GM23338 (cell line): ENCODE measurements around the gene IDH3B. TPM values are rescaled to one million over a fixed set of nuclear protein-coding genes. Genes with fewer than 3 reads are reported as not detected.

Experiments
- ATAC-seq: fragments of 200-7000 bp; cut with Tn5 transposase; 3 replicates; pipeline ENCODE4 v1.9.1; 2020
- DNase-seq: peaks from one replicate; pipeline ENCODE4 v3.0.0-alpha.2; 2015; ENCODE audit warnings: low spot score
- H2AFZ ChIP-seq: fragments of 200-600 bp; sonication (generic); 2 replicates; pipeline ENCODE4 v1.8.0; 2016; ENCODE audit warnings: antibody characterized with exemption, mild to moderate bottlenecking, moderate library complexity
- H3F3A ChIP-seq: fragments of 200-600 bp; sonication (generic); replicated peaks from 2 replicates; pipeline ENCODE4 v1.8.0; 2017; ENCODE audit warnings: antibody characterized with exemption, mixed run types, low read depth
- H3K27ac ChIP-seq: fragments of 200-600 bp; sonication (generic); 2 replicates; pipeline ENCODE4 v1.6.1; 2016; ENCODE audit warnings: low read depth
- H3K27me3 ChIP-seq: fragments of 200-600 bp; sonication (generic); 2 replicates; pipeline ENCODE4 v1.8.0; 2016; ENCODE audit warnings: mild to moderate bottlenecking, mixed run types, moderate library complexity; ENCODE audit not compliant: insufficient read depth
- H3K36me3 ChIP-seq: fragments of 200-600 bp; sonication (generic); 2 replicates; pipeline ENCODE4 v1.8.0; 2016; ENCODE audit warnings: mild to moderate bottlenecking; ENCODE audit not compliant: insufficient read depth
- H3K4me1 ChIP-seq: fragments of 200-600 bp; sonication (generic); 2 replicates; pipeline ENCODE4 v1.8.0; 2016; ENCODE audit warnings: mild to moderate bottlenecking, moderate library complexity; ENCODE audit not compliant: insufficient read depth
- H3K4me2 ChIP-seq: fragments of 200-600 bp; sonication (generic); 2 replicates; pipeline ENCODE4 v1.7.1; 2017; ENCODE audit warnings: mixed run types
- H3K4me3 ChIP-seq: fragments of 200-600 bp; sonication (generic); 2 replicates; pipeline ENCODE4 v1.6.1; 2016; ENCODE audit warnings: mixed run types
- H3K79me2 ChIP-seq: fragments of 200-600 bp; sonication (generic); replicated peaks from 2 replicates; pipeline ENCODE4 v1.8.0; 2017; ENCODE audit warnings: mild to moderate bottlenecking; ENCODE audit not compliant: insufficient read depth
- H3K9me2 ChIP-seq: fragments of 200-600 bp; sonication (generic); 2 replicates; pipeline ENCODE4 v1.8.0; 2017; ENCODE audit not compliant: insufficient read depth
- H4K20me1 ChIP-seq: fragments of 200-600 bp; sonication (generic); replicated peaks from 2 replicates; pipeline ENCODE4 v1.8.0; 2017; ENCODE audit warnings: mild to moderate bottlenecking; ENCODE audit not compliant: insufficient read depth
- H3K27ac Mint-ChIP-seq: 2 replicates; pipeline ENCODE4 v1.8.0; 2020; ENCODE audit warnings: inconsistent platforms, mild to moderate bottlenecking, moderate library complexity, mixed read lengths
- H3K27me3 Mint-ChIP-seq: 3 replicates; pipeline ENCODE4 v1.8.0; 2022; ENCODE audit warnings: low read depth, mild to moderate bottlenecking, moderate library complexity, mixed read lengths, inconsistent platforms; ENCODE audit not compliant: insufficient read depth, poor library complexity
- H3K36me3 Mint-ChIP-seq: 3 replicates; pipeline ENCODE4 v1.8.0; 2021; ENCODE audit warnings: low read depth, mild to moderate bottlenecking, inconsistent platforms, moderate library complexity, mixed read lengths
- H3K4me1 Mint-ChIP-seq: 3 replicates; pipeline ENCODE4 v1.8.0; 2020; ENCODE audit warnings: mild to moderate bottlenecking, inconsistent platforms, mixed read lengths
- H3K4me3 Mint-ChIP-seq: 3 replicates; pipeline ENCODE4 v1.8.0; 2021; ENCODE audit warnings: moderate library complexity, mild to moderate bottlenecking, inconsistent platforms, mixed read lengths
- H3K9me3 Mint-ChIP-seq: 3 replicates; pipeline ENCODE4 v1.8.0; 2020; ENCODE audit warnings: moderate library complexity, mild to moderate bottlenecking, inconsistent platforms, mixed read lengths
- CREB1 ChIP-seq: fragments of 250-450 bp; sonication (Bioruptor Pico); IDR thresholded peaks from 2 replicates; pipeline ENCODE4 v1.5.0; 2020; ENCODE audit warnings: low read depth, mild to moderate bottlenecking, moderate library complexity
- EZH2 ChIP-seq: fragments of 200-600 bp; sonication (generic); IDR thresholded peaks from one replicate; pipeline ENCODE4 v1.8.0; 2017; ENCODE audit warnings: antibody characterized with exemption, mild to moderate bottlenecking, low read depth; ENCODE audit not compliant: unreplicated experiment
- EZH2phosphoT487 ChIP-seq: fragments of 200-600 bp; sonication (generic); IDR thresholded peaks from one replicate; pipeline ENCODE4 v1.8.1; 2018; ENCODE audit warnings: antibody characterized with exemption; ENCODE audit not compliant: unreplicated experiment
- JUNB ChIP-seq: IDR thresholded peaks from one replicate; pipeline ENCODE4 v1.6.1; 2016; ENCODE audit warnings: antibody characterized with exemption; ENCODE audit not compliant: unreplicated experiment
- NANOG ChIP-seq: IDR thresholded peaks from 2 replicates; pipeline ENCODE4 v1.6.1; 2016; ENCODE audit warnings: antibody characterized with exemption, borderline replicate concordance
- POLR2AphosphoS5 ChIP-seq: IDR thresholded peaks from 2 replicates; pipeline ENCODE4 v1.6.1; 2016; ENCODE audit warnings: antibody characterized with exemption, low read depth
- REST ChIP-seq: IDR thresholded peaks from one replicate; pipeline ENCODE4 v1.6.1; 2018; ENCODE audit warnings: antibody characterized with exemption; ENCODE audit not compliant: unreplicated experiment
- STAT1 ChIP-seq: IDR thresholded peaks from one replicate; pipeline ENCODE4 v1.6.1; 2016; ENCODE audit warnings: antibody characterized with exemption; ENCODE audit not compliant: unreplicated experiment
- ZNF114 ChIP-seq: fragments of 250-450 bp; sonication (Bioruptor Pico); IDR thresholded peaks from 2 replicates; pipeline ENCODE4 v1.5.0; 2020; ENCODE audit warnings: mild to moderate bottlenecking, moderate library complexity
- ZNF331 ChIP-seq: fragments of 250-450 bp; sonication (Bioruptor Pico); IDR thresholded peaks from 2 replicates; pipeline ENCODE4 v1.5.0; 2020; ENCODE audit warnings: low read depth, mild to moderate bottlenecking, moderate library complexity
- ZNF462 ChIP-seq: fragments of 250-450 bp; sonication (Bioruptor Pico); IDR thresholded peaks from 2 replicates; pipeline ENCODE4 v1.5.0; 2020; ENCODE audit warnings: mild to moderate bottlenecking, moderate library complexity
- polyA plus RNA-seq: library from polyadenylated mRNA; unstranded; fragments of >200 nt; fragmentation: Nextera tagmentation; extraction: Ambion mirVana; gene quantifications from 2 replicates; pipeline ENCODE4 v1.2.1, GENCODE V29; 2016
- total RNA-seq: library from RNA; depleted of rRNA; stranded (reverse); fragments of >200 nt; shearing (Covaris generic); gene quantifications from 2 replicates; pipeline ENCODE4 v1.2.3, GENCODE V29; 2014
- TF ChIP-seq, protein P1 (sequence below): IDR thresholded peaks from 2 replicates; pipeline ENCODE4 v1.6.1; 2016; ENCODE audit warnings: antibody characterized with exemption
- TF ChIP-seq, protein P2 (sequence below), 2 experiments: fragments of 200-600 bp in 1 of 2; sonication (generic) in 1 of 2; conservative IDR thresholded peaks; 2 replicates each; pipeline versions ENCODE4 v1.5.1 to v1.6.1; 2016 to 2017; ENCODE audit warnings: antibody characterized with exemption in 2 of 2, low read depth in 2 of 2, mild to moderate bottlenecking in 2 of 2, moderate library complexity in 1 of 2

Gene IDH3B
- total and polyA plus RNA-seq, 2 experiments from 2014 or later = 87.1 to 126 TPM

DNA sequence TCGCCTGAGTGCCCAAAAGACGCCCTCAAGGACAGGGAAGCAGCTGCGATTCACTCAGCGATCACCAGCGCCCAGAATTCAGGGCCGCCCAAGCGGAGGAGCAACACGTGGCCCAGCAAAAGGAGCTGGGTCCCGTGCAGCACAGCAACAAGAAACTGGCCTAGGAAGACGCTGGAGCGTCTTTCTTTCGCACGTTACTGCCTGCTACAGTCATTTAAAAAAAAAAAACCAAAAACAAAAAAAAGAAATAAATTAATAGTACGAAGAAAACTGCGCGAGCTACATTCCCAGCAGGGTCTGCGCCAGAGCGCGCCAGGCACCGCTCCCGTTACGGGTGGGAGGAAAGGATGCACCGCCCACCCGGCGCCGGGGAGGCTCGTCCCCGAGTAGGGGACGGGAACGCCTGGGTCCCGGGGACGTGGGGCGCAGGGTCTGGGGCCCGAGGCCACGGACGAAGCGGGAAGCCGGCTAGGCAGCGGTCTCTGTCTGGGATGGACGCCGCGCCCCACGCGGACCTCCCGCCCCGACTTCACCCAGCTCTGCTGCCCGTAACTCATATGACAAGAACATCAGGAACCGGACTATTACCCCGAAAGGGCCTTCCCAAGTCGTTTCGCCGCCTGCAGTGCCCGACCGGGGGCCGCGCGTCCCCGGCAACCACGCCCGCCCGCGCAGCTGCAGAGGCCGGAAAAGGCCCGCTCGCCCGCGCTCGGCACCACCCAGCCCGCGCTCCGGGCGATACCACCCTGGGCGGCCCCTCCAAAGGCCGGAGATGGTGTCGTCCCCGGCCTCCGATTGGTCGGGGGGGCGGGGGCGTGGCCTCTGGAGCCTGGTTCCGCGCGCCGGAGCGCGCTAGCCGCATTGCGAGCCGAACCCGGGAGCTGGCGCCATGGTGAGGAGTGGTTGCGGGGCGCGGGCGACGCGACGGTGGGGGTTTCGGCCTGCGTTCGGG lies 12.0 kb downstream of the IDH3B start, which contains the start of gene NOP56:
Gene NOP56, plus strand, starts transcription at position 861 of the 952 bp plus-strand sequence. Its CDS starts 29 bp downstream, at position 890.
- peaks cover 38% of the 10 kb centered on the region for H3K36me3 ChIP-seq
- peak within 1 kb of the TSS; percentile 94 for H3K4me3 Mint-ChIP-seq
- peak within 1 kb of the TSS; percentile 100 for H3K4me2 ChIP-seq
- DNase-seq (peak; percentile 91), ATAC-seq (peak; percentile 91)
- H3K9me2 ChIP-seq = no peaks in the 10 kb centered on the region
- H3K4me1 ChIP-seq = peaks cover 15% of the 10 kb centered on the region
- H4K20me1 ChIP-seq = peaks cover 38% of the 10 kb centered on the region
- H3K79me2 ChIP-seq = peaks cover 48% of the 10 kb centered on the region
- H3K27ac ChIP-seq = peak within 1 kb of the TSS; percentile 93
- peaks cover 20% of the 10 kb centered on the region for H3K27me3 Mint-ChIP-seq
- TF ChIP-seq ZNF462 (CRISPR knock-in tag) (no peak), NANOG (no peak), EZH2phosphoT487 (no peak), CREB1 (CRISPR knock-in tag) (0 out of 2 replicates have a peak, but pooled peaks have one; percentile 30), EZH2 (no peak), ZNF114 (CRISPR knock-in tag) (no peak), ZNF331 (CRISPR knock-in tag) (no peak), POLR2AphosphoS5 (peak; percentile 96), JUNB (no peak), REST (no peak), STAT1 (no peak)
- TF ChIP-seq, protein P1, sequence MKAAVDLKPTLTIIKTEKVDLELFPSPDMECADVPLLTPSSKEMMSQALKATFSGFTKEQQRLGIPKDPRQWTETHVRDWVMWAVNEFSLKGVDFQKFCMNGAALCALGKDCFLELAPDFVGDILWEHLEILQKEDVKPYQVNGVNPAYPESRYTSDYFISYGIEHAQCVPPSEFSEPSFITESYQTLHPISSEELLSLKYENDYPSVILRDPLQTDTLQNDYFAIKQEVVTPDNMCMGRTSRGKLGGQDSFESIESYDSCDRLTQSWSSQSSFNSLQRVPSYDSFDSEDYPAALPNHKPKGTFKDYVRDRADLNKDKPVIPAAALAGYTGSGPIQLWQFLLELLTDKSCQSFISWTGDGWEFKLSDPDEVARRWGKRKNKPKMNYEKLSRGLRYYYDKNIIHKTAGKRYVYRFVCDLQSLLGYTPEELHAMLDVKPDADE = no peak
- TF ChIP-seq, protein P2, sequence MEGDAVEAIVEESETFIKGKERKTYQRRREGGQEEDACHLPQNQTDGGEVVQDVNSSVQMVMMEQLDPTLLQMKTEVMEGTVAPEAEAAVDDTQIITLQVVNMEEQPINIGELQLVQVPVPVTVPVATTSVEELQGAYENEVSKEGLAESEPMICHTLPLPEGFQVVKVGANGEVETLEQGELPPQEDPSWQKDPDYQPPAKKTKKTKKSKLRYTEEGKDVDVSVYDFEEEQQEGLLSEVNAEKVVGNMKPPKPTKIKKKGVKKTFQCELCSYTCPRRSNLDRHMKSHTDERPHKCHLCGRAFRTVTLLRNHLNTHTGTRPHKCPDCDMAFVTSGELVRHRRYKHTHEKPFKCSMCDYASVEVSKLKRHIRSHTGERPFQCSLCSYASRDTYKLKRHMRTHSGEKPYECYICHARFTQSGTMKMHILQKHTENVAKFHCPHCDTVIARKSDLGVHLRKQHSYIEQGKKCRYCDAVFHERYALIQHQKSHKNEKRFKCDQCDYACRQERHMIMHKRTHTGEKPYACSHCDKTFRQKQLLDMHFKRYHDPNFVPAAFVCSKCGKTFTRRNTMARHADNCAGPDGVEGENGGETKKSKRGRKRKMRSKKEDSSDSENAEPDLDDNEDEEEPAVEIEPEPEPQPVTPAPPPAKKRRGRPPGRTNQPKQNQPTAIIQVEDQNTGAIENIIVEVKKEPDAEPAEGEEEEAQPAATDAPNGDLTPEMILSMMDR (conservative IDR thresholded peaks at IDR 0.05; ENCODE audit: low read depth in 2 of 2) = no peak
- H3K27me3 ChIP-seq = no peaks in the 10 kb centered on the region
- H3K36me3 Mint-ChIP-seq = peaks cover 45% of the 10 kb centered on the region
- peaks cover 4% of the 10 kb centered on the region; the same call in 2 of the 3 replicates for H3K9me3 Mint-ChIP-seq
- H3K27ac Mint-ChIP-seq = peak within 1 kb of the TSS; percentile 92
- H2AFZ ChIP-seq = peak within 1 kb of the TSS; percentile 15; the same call in 1 of the 2 replicates
- peak within 1 kb of the TSS; percentile 99 for H3K4me3 ChIP-seq
- peaks cover 40% of the 10 kb centered on the region for H3F3A ChIP-seq
- peaks cover 20% of the 10 kb centered on the region for H3K4me1 Mint-ChIP-seq
